A549 (cell line): ENCODE results near the gene TESK2. TPM values are rescaled to one million over a fixed set of nuclear protein-coding genes. Genes with fewer than 3 reads are reported as not detected.
"Not testable (repeated sequence)": the region's sequence is repeated elsewhere in the genome, so short reads cannot be mapped to it uniquely, and the experiment has no call there.

ENCODE experiments used
- ATAC-seq, 2 experiments: fragments of 200-7000 bp in 1 of 2; fragments of >200 bp in 1 of 2; cut with Nextera tagmentation in 1 of 2; cut with Tn5 transposase in 1 of 2; 3 replicates each; pipeline versions ENCODE4 v1.8.0 to v1.9.1; 2018 to 2020; ENCODE audit warnings: mild to moderate bottlenecking in 1 of 2, moderate library complexity in 1 of 2
- CTCF ChIA-PET: fragments of 300-600 bp; sonication (Branson Sonifier 250); formaldehyde crosslinking; extraction: SDS; loops from one replicate; lab custom pipeline; 2021; ENCODE audit warnings: antibody characterized with exemption, inconsistent platforms; lab: Yijun Ruan, JAX
- POLR2A ChIA-PET: fragments of 350-600 bp; formaldehyde crosslinking; extraction: SDS; loops from one replicate; lab custom pipeline; 2021; ENCODE audit warnings: antibody characterized with exemption, inconsistent platforms; lab: Yijun Ruan, JAX
- DNase-seq, 2 experiments: peaks; one replicate each; pipeline versions ENCODE4 v3.0.0 to v3.0.0-alpha.2; 2011 to 2016; ENCODE audit warnings: low read depth in 1 of 2, low spot score in 1 of 2
- FAIRE-seq: peaks from 2 replicates; lab custom pipeline; 2011; peaks lifted over from hg19 to GRCh38; lab: Jason Lieb, UNC
- H3K27ac ChIP-seq, 2 experiments: fragments of >200 bp; sonication (Bioruptor Twin); formaldehyde crosslinking; 3 replicates each; pipeline ENCODE4 v1.5.1; 2016 to 2017
- H3K4me1 ChIP-seq: fragments of >200 bp; sonication (Bioruptor Twin); formaldehyde crosslinking; 3 replicates; pipeline ENCODE4 v1.6.1; 2016
- H3K4me2 ChIP-seq: fragments of >200 bp; sonication (Bioruptor Twin); formaldehyde crosslinking; 3 replicates; pipeline ENCODE4 v1.6.1; 2016
- H3K4me3 ChIP-seq: fragments of >200 bp; sonication (Bioruptor Twin); formaldehyde crosslinking; 3 replicates; pipeline ENCODE4 v1.5.1; 2016
- H3K9me3 ChIP-seq: fragments of >200 bp; sonication (Bioruptor Twin); formaldehyde crosslinking; 3 replicates; pipeline ENCODE4 v1.6.1; 2016
- CBX2 ChIP-seq: fragments of 200-600 bp; sonication (generic); IDR thresholded peaks from 2 replicates; pipeline ENCODE4 v1.6.1; 2016; ENCODE audit warnings: low read depth, mild to moderate bottlenecking, borderline replicate concordance
- CBX8 ChIP-seq: fragments of 200-600 bp; sonication (generic); IDR thresholded peaks from 2 replicates; pipeline ENCODE4 v1.6.1; 2016
- CEBPB ChIP-seq, 2 experiments: fragments of >200 bp in 1 of 2; sonication (Bioruptor Twin) in 1 of 2; formaldehyde crosslinking in 1 of 2; IDR thresholded peaks; 2 replicates each; pipeline ENCODE4 v1.6.1; 2012 to 2016
- CHD4 ChIP-seq: fragments of 200-600 bp; sonication (generic); IDR thresholded peaks from 2 replicates; pipeline ENCODE4 v1.6.1; 2016; ENCODE audit warnings: antibody characterized with exemption, mild to moderate bottlenecking, borderline replicate concordance
- EHMT2 ChIP-seq: fragments of 200-600 bp; sonication (generic); IDR thresholded peaks from 2 replicates; pipeline ENCODE4 v1.6.1; 2016; ENCODE audit warnings: antibody characterized with exemption, low read depth, mild to moderate bottlenecking, moderate library complexity
- FOSB ChIP-seq: fragments of 250-450 bp; sonication (Bioruptor Pico); IDR thresholded peaks from 2 replicates; pipeline ENCODE4 v1.5.0; 2020; ENCODE audit warnings: mild to moderate bottlenecking, moderate library complexity
- HDAC2 ChIP-seq: fragments of 200-600 bp; sonication (generic); IDR thresholded peaks from 2 replicates; pipeline ENCODE4 v1.6.1; 2016
- HOXB5 ChIP-seq: fragments of 250-450 bp; sonication (Bioruptor Pico); IDR thresholded peaks from 2 replicates; pipeline ENCODE4 v1.5.0; 2020; ENCODE audit warnings: mild to moderate bottlenecking, moderate library complexity
- MAFK ChIP-seq: fragments of 450-650 bp; IDR thresholded peaks from 2 replicates; pipeline ENCODE4 v1.6.1; 2014; ENCODE audit not compliant: partially characterized antibody
- POLR2AphosphoS2 ChIP-seq: conservative IDR thresholded peaks from 2 replicates; pipeline ENCODE4 v1.6.1; 2012; ENCODE audit warnings: low read length, improper control_type of control experiment, inconsistent platforms
- RAD21 ChIP-seq, 2 experiments: fragments of >200 bp in 1 of 2; sonication (Bioruptor Twin) in 1 of 2; formaldehyde crosslinking in 1 of 2; IDR thresholded peaks in 1 of 2; conservative IDR thresholded peaks in 1 of 2; 2 replicates in 1 of 2; 3 replicates in 1 of 2; pipeline ENCODE4 v1.6.1; 2012 to 2018; ENCODE audit warnings: inconsistent platforms in 1 of 2
- RCOR1 ChIP-seq: fragments of 150-350 bp; IDR thresholded peaks from 2 replicates; pipeline ENCODE4 v1.6.1; 2014; ENCODE audit warnings: antibody characterized with exemption, low read length, low read depth
- WGBS: methylation state at CpG from one replicate; pipeline ENCODE4 v1.1.6; 2017; ENCODE audit errors: missing lambda C conversion rate; 5-methylcytosine and 5-hydroxymethylcytosine counted together
- polyA plus RNA-seq, 4 experiments: library from polyadenylated mRNA; depleted of rRNA in 3 of 4; stranded (reverse); fragments of >200 nt; fragmentation: RNase III in 1 of 4; extraction: RNeasy Plus Mini Kit Qiagen cat#74134 plus additional on column Dnase treatment in 1 of 4; gene quantifications; 2 replicates in 3 of 4; 3 replicates in 1 of 4; pipeline ENCODE4 v1.2.3, GENCODE V29; 2011 to 2017
- TF ChIP-seq, protein P1 (sequence below): fragments of 200-600 bp; sonication (generic); IDR thresholded peaks from 2 replicates; pipeline ENCODE4 v1.6.1; 2016; ENCODE audit warnings: antibody characterized with exemption, mild to moderate bottlenecking, moderate library complexity
- TF ChIP-seq, protein P2 (sequence below): IDR thresholded peaks from 2 replicates; pipeline ENCODE4 v1.6.1; 2012
- TF ChIP-seq, protein P3 (sequence below): fragments of >200 bp; sonication (Bioruptor Twin); formaldehyde crosslinking; IDR thresholded peaks from 3 replicates; pipeline ENCODE4 v1.5.1; 2016
- TF ChIP-seq, protein P4 (sequence below): fragments of >200 bp; sonication (Bioruptor Twin); formaldehyde crosslinking; IDR thresholded peaks from 2 replicates; pipeline ENCODE4 v1.6.1; 2016

TESK2 gene
- polyA plus RNA-seq, 2 of the 4 experiments (the other 2 are of a cell fraction), result 0.22 to 0.48 TPM

DNA sequence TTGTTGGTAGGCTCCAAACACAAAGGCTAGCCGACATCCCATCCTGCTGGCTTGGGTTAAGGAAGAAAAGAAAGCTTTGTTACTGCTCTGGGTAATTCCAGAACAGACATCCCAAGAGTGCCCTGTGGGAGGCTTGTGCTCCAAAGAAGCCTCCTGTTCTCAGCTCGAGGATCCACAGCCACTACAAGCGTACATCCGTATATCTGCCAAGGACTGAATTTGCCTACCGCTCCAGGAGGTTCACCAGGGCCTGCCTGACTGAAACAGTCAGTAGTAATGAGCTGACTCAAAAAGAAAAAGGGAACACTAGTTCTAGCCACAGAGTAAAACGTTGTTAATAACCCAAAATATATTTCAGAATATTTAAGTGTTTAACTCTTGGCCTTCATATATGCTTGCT lies 125.9 kb downstream of the TESK2 start (continued):
- TF ChIP-seq, protein P1, sequence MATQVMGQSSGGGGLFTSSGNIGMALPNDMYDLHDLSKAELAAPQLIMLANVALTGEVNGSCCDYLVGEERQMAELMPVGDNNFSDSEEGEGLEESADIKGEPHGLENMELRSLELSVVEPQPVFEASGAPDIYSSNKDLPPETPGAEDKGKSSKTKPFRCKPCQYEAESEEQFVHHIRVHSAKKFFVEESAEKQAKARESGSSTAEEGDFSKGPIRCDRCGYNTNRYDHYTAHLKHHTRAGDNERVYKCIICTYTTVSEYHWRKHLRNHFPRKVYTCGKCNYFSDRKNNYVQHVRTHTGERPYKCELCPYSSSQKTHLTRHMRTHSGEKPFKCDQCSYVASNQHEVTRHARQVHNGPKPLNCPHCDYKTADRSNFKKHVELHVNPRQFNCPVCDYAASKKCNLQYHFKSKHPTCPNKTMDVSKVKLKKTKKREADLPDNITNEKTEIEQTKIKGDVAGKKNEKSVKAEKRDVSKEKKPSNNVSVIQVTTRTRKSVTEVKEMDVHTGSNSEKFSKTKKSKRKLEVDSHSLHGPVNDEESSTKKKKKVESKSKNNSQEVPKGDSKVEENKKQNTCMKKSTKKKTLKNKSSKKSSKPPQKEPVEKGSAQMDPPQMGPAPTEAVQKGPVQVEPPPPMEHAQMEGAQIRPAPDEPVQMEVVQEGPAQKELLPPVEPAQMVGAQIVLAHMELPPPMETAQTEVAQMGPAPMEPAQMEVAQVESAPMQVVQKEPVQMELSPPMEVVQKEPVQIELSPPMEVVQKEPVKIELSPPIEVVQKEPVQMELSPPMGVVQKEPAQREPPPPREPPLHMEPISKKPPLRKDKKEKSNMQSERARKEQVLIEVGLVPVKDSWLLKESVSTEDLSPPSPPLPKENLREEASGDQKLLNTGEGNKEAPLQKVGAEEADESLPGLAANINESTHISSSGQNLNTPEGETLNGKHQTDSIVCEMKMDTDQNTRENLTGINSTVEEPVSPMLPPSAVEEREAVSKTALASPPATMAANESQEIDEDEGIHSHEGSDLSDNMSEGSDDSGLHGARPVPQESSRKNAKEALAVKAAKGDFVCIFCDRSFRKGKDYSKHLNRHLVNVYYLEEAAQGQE, result no peak
- TF ChIP-seq RCOR1 (no peak), HDAC2 (no peak), FOSB (CRISPR knock-in tag) (no peak), RAD21 (conservative IDR thresholded peaks at IDR 0.05 in 1 of 2, IDR thresholded peaks at IDR 0.05 in 1 of 2) (no peak)
- TF ChIP-seq, all 56 proteins: peak for 0

DNA sequence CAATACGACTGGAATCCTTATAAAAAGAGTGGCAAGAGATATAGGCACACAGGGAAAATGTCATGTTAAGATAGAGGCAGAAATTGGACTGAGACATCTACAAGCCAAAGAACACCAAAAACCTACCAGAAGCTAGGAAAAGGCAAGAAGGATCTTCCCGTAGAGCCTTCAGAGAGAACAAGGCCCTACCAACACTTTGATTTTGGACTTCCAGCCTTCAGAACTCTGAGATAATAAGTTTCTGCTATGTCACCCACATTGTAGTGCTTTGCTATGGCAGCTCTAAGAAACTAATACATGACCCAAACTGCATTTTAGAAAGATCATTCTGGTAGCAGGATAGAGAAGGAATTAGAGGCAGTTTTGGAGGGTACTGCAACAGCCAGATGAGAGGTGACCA lies 126.7 kb downstream of the TESK2 start:
- Histone ChIP-seq H3K4me2 (no peak overlapping the region), H3K4me3 (no peak overlapping the region), H3K4me1 (no peaks in the 10 kb centered on the region), H3K9me3 (no peaks in the 10 kb centered on the region), H3K27ac (no peak overlapping the region)
- TF ChIP-seq HOXB5 (CRISPR knock-in tag) (no peak), EHMT2 (no peak), POLR2AphosphoS2 (no peak), CBX8 (no peak), CEBPB (IDR thresholded peaks at IDR 0.05) (no peak), CBX2 (no peak), CHD4 (no peak), MAFK (no peak)
- TF ChIP-seq, protein P2, sequence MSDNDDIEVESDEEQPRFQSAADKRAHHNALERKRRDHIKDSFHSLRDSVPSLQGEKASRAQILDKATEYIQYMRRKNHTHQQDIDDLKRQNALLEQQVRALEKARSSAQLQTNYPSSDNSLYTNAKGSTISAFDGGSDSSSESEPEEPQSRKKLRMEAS, result no peak
- TF ChIP-seq, protein P3, sequence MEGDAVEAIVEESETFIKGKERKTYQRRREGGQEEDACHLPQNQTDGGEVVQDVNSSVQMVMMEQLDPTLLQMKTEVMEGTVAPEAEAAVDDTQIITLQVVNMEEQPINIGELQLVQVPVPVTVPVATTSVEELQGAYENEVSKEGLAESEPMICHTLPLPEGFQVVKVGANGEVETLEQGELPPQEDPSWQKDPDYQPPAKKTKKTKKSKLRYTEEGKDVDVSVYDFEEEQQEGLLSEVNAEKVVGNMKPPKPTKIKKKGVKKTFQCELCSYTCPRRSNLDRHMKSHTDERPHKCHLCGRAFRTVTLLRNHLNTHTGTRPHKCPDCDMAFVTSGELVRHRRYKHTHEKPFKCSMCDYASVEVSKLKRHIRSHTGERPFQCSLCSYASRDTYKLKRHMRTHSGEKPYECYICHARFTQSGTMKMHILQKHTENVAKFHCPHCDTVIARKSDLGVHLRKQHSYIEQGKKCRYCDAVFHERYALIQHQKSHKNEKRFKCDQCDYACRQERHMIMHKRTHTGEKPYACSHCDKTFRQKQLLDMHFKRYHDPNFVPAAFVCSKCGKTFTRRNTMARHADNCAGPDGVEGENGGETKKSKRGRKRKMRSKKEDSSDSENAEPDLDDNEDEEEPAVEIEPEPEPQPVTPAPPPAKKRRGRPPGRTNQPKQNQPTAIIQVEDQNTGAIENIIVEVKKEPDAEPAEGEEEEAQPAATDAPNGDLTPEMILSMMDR, result no peak
- TF ChIP-seq, protein P4, sequence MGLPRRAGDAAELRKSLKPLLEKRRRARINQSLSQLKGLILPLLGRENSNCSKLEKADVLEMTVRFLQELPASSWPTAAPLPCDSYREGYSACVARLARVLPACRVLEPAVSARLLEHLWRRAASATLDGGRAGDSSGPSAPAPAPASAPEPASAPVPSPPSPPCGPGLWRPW, result no peak
- ChIA-PET POLR2A (no interaction called here), CTCF (interaction anchor here (0.6 to 3.3 kb wide), 2 partner anchors 129 to 850 kb away, joined by 3 to 9 read pairs; no protein-coding TSS in a partner anchor)
- no peak for FAIRE-seq
- ATAC-seq, result no peak
- 76% methylated on average over 2 of the region's 2 CpGs for WGBS
- DNase-seq, result no peak

DNA sequence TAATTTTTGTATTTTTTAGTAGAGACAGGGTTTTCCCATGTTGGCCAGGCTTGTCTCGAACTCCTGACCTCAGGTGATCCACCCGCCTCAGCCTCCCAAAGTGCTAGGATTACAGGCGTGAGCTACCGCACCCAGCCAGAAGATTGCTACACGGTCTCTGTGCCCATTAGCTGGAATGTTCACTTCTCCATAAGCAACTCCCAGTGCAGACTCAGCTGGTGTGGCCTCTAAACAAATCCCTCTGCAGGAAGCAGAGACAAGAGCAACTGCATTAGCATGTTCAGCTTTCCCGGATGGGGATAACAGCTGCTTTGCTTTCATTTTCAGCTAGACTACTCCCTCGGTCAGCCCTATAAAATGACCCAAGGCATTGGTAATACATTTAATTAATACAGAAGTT lies 130.0 kb downstream of the TESK2 start:
- WGBS, result 76% methylated on average over 7 of the region's 7 CpGs
- H3K4me3 ChIP-seq, H3K27ac ChIP-seq, FAIRE-seq, H3K9me3 ChIP-seq, DNase-seq, H3K4me2 ChIP-seq, ATAC-seq, H3K4me1 ChIP-seq: not testable (repeated sequence)
- ChIA-PET CTCF (interaction anchor here (1.0 to 9.5 kb wide), 10 partner anchors 9 to 346 kb away, joined by 3 to 157 read pairs (median 6); partner anchors contain the start of genes CCDC163, MMACHC, MUTYH and TESK2), POLR2A (interaction anchor here (0.9 kb wide), 1 partner anchor 58 kb away, joined by 3 read pairs; no protein-coding TSS in a partner anchor)
